GM19240 (cell line): ENCODE data around the gene RAF1.
"Not testable (repeated sequence)": the region's sequence is repeated elsewhere in the genome, so short reads cannot be mapped to it uniquely, and the experiment has no call there.

Experiments
- DNase-seq: peaks from one replicate; pipeline ENCODE4 v3.0.0; 2011; ENCODE audit warnings: low spot score; ENCODE audit not compliant: insufficient read length

Gene RAF1

GRCh38 chr3:12643010-12643380 lies 20.9 kb downstream of the RAF1 start:
- DNase-seq: no peak

GRCh38 chr3:12640853-12641252 lies 23.1 kb downstream of the RAF1 start:
- not testable (repeated sequence) for DNase-seq

- DNase-seq: no peak
Observed at GRCh38 chr3:12638105-12638504, 25.8 kb downstream of the RAF1 start.

GRCh38 chr3:12633108-12633507 lies 30.8 kb downstream of the RAF1 start:
- no peak for DNase-seq

- DNase-seq: no peak
Observed at GRCh38 chr3:12632523-12632922, 31.4 kb downstream of the RAF1 start.

- not testable (repeated sequence) for DNase-seq
Observed at GRCh38 chr3:12630843-12631242, 33.1 kb downstream of the RAF1 start.

GRCh38 chr3:12630292-12630691 lies 33.6 kb downstream of the RAF1 start:
- DNase-seq: no peak

- no peak for DNase-seq
Observed at GRCh38 chr3:12629560-12629959, 34.4 kb downstream of the RAF1 start.

- DNase-seq: no peak
Observed at GRCh38 chr3:12628813-12629212, 35.1 kb downstream of the RAF1 start.

- no peak for DNase-seq
Observed at GRCh38 chr3:12627370-12627769, 36.5 kb downstream of the RAF1 start.

GRCh38 chr3:12624964-12625363 lies 39.0 kb downstream of the RAF1 start:
- not testable (repeated sequence) for DNase-seq

- DNase-seq: no peak
Observed at GRCh38 chr3:12624056-12624455, 39.9 kb downstream of the RAF1 start.

- DNase-seq: no peak
Observed at GRCh38 chr3:12622335-12622734, 41.6 kb downstream of the RAF1 start.

- DNase-seq: no peak
Observed at GRCh38 chr3:12620729-12621128, 43.2 kb downstream of the RAF1 start.

- DNase-seq: no peak
Observed at GRCh38 chr3:12620305-12620704, 43.6 kb downstream of the RAF1 start.

GRCh38 chr3:12618426-12618825 lies 45.5 kb downstream of the RAF1 start:
- DNase-seq: no peak

GRCh38 chr3:12615266-12615665 lies 48.7 kb downstream of the RAF1 start:
- DNase-seq: no peak

- DNase-seq: no peak
Observed at GRCh38 chr3:12613250-12613649, 50.7 kb downstream of the RAF1 start.

GRCh38 chr3:12612514-12613226 lies 51.2 kb downstream of the RAF1 start:
- no peak for DNase-seq

- DNase-seq: no peak
Observed at GRCh38 chr3:12611117-12611516, 52.8 kb downstream of the RAF1 start.

GRCh38 chr3:12608376-12608775 lies 55.5 kb downstream of the RAF1 start:
- DNase-seq: no peak

- no peak for DNase-seq
Observed at GRCh38 chr3:12603969-12604368, 59.9 kb downstream of the RAF1 start.

- no peak for DNase-seq
Observed at GRCh38 chr3:12601072-12601471, 62.8 kb downstream of the RAF1 start.

- DNase-seq: no peak
Observed at GRCh38 chr3:12598890-12599289, 65.0 kb downstream of the RAF1 start.
